Inflammatory macrophage (primary cell): ENCODE data around the gene SPATS1.
"Not testable (repeated sequence)": the region's sequence is repeated elsewhere in the genome, so short reads cannot be mapped to it uniquely, and the experiment has no call there.

Experiments used
- DNase-seq, 2 donors: peaks; one replicate each; pipeline ENCODE4 v3.0.0-alpha.2; 2020 to 2022

Gene SPATS1

DNA sequence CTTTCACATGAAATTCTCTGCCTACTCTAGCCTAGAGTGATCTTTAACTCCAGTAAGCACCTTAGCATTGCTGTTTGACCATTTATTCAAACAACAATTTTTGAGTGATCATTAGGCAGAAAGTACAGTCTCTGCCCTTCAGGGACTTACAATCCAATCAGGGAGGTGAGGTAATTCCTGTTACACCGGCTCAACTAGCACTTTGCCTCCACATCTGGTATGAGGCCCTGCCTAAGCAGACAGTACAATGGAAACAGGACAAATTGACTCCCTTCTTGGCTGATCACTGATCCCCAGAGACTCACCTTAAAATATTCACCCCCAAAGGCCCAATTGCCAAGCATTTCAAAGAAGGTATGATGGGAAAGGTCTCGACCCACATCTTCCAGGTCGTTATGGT, 30.7 kb upstream of the SPATS1 start:
- DNase-seq, result no peak

- DNase-seq, result peak; percentile 92 to 93
These were observed 29.3 kb upstream of the SPATS1 start, which contains the start of gene AARS2 for GRCh38 chr6:44312901-44313788. TSS of gene AARS2 (minus strand) at chr6:44313347. CDS start at chr6:44313323, 24 bp downstream.

DNA sequence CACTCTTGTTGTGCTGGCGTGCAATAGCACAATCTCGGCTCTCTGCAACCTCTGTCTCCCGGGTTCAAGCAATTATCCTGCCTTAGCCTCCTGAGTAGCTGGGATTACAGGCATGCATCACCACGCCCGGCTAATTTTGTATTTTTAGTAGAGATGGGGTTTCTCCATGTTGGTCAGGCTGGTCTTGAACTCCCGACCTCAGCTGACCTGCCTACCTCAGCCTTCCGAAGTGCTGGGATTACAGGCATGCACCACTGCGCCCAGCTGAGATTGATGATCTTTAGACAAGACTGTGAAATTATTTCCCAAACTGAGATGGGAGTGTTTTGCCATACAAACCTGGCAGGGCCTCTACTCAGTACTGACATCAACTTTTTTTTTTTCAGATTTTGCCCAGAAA, 27.8 kb upstream of the SPATS1 start:
- DNase-seq, result not testable (repeated sequence)

GRCh38 chr6:44315516-44315915, 26.9 kb upstream of the SPATS1 start:
- peak; percentile 52 to 69 for DNase-seq

- DNase-seq, result no peak
These were observed 26.5 kb upstream of the SPATS1 start for GRCh38 chr6:44315951-44316350.

GRCh38 chr6:44316481-44316880, 26.0 kb upstream of the SPATS1 start:
- peak; percentile 38 to 79 for DNase-seq

GRCh38 chr6:44317136-44317631, 25.3 kb upstream of the SPATS1 start:
- DNase-seq, result not testable (repeated sequence)

DNA sequence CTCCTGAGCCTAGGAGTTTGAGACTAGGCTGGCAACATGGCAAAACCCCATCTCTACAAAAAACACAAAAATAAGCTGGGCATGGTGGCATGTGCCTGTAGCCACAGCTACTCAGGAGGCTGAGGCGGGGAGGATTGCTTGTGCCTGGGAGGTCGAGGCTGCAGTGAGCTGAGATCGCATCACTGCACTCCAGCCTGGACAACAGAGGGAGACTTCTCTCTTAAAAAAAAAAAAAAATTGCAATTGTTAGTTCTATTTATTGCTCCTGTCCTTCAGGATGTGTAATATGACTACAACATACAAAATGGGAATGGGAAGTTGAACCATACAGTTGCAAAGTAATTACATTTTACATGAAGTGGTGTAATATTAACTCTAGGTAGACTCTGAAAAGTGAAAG, 21.2 kb upstream of the SPATS1 start:
- peak in 1 of 2 donors; percentile 24 for DNase-seq

GRCh38 chr6:44327096-44327495, 15.4 kb upstream of the SPATS1 start:
- DNase-seq, result no peak

- no peak for DNase-seq
These were observed 14.7 kb upstream of the SPATS1 start for GRCh38 chr6:44327760-44328159.

DNA sequence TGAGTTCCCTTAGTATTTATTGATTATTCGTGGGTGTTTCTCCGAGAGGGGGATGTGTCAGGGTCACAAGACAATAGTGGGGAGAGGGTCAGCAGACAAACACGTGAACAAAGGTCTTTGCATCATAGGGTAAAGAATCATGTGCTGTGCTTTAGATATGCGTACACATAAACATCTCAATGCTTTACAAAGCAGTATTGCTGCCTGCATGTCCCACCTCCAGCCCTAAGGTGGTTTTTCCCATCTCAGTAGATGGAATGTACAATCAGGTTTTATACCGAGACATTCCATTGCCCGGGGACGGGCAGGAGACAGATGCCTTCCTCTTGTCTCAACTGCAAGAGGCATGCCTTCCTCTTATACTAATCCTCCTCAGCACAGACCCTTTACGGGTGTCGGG, 14.2 kb upstream of the SPATS1 start:
- DNase-seq, result not testable (repeated sequence)

GRCh38 chr6:44329858-44330257, 12.6 kb upstream of the SPATS1 start:
- DNase-seq, result no peak

DNA sequence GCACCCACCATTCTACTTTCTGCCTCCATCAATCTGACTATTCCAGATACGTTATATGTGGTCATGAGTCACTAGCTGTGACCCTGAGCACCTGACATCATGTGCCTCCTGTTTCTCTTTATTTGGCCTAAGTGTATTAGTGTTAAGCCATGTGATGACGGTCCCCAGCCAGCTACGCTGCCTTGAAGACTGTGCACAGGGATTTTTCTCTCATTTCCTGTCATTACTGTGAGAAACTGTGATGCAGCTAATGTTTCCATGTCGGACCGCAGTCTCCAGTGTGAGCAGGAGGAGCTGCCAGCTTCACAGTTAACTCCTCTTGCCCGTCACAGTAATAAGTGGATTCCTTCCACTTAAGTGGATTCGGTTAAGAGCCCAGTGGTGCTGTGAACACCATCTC, 9.9 kb upstream of the SPATS1 start:
- peak in 1 of 2 donors; percentile 27 for DNase-seq

DNA sequence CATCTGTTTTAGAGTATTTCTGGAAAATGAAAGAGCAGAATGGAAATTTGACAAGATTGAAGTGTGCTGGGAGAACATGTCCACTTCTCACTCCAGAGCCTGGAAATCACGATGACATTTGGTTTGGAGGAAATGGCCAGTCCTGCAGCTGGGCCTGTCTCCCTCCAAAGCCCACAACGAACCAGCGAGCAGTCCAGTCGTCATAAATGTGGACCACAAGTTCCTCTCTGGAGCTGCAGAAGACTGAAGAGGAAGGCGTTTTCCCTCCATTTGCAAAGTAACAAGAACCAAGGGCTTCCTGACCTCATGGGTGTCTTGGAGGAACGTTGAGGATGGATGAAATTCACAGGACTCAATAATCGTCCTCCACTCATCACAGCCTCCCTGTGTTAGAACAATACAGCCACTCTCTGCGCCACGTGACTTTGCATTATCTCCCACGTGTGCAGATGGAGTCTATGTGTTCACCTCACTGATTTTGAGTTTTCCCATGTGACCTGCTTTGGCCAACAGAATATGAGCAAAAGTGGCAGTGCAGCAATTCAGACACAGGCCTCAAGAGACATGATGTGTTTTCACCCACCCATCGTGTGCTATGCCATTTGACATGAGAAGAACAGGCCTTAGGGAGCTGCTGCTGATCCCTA, 9.1 kb upstream of the SPATS1 start:
- DNase-seq, result peak; percentile 51 to 76

- peak; percentile 77 to 78 for DNase-seq
These were observed 8.5 kb upstream of the SPATS1 start for GRCh38 chr6:44333942-44334341.

GRCh38 chr6:44335631-44336030, 6.8 kb upstream of the SPATS1 start:
- DNase-seq, result no peak

DNA sequence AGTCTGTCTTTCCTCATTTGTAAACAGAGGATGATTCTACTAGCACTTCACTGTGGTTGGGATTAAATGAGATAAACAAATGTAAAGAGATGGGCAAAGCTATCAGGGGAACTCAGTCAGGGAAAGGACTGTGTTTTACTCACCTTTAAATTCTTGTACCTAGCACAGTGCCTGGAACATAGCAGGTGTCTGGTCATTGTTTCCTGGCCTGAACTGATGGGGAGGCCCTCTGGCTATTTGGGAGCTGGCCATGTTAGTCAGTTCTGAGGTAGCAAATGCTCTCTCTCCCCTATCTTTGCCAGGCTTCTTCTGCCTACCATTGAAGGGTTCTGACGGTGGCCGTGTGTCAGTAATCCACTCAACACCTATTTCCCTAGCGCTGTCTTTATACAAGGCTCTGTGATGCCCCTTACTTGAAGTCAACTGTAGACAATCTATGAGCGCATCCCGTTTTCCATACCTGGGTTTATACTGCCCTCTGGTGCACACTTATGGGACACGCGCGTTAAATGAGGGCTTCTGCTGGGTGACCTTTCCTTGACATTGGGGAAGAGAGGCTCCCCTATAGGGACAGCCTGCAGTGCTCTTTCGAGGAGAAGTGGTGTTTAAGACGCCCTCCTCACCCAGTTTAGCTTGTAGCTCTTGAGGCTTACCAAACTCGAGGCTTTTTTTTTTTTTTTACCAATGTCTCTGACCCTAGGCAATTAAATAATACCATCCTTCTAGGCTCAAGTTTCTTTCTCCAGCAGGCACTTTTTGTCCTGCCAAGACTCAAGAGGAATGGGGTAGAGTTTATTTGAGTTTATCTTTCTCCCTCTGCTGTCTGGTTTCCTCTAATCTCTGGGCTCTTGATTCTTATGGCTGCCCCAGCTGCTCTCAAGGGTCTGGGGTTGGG, 4.0 kb upstream of the SPATS1 start:
- peak; percentile 79 to 82 for DNase-seq

DNA sequence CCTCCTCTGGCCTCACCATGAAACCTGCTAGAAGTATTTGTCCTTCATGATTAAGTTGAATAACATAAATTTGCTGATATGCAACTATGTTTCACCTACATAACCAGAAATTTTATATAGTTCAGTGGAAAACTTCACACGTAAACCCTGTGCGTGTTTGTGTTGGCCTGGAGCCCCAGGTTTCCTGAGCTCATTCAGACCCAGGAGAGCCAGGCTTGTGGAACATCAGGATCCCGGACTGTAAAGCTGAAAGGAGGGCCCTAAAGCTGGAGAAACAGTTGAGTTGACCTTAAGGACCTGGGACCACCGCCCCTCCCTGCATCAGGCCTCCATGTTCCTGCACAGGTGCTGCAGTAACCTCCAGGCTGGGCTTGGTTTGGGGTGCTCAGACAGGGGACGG, 3.1 kb upstream of the SPATS1 start:
- no peak for DNase-seq

- DNase-seq, result peak in 1 of 2 donors; percentile 31
These were observed 2.5 kb upstream of the SPATS1 start for GRCh38 chr6:44339763-44340625.

DNA sequence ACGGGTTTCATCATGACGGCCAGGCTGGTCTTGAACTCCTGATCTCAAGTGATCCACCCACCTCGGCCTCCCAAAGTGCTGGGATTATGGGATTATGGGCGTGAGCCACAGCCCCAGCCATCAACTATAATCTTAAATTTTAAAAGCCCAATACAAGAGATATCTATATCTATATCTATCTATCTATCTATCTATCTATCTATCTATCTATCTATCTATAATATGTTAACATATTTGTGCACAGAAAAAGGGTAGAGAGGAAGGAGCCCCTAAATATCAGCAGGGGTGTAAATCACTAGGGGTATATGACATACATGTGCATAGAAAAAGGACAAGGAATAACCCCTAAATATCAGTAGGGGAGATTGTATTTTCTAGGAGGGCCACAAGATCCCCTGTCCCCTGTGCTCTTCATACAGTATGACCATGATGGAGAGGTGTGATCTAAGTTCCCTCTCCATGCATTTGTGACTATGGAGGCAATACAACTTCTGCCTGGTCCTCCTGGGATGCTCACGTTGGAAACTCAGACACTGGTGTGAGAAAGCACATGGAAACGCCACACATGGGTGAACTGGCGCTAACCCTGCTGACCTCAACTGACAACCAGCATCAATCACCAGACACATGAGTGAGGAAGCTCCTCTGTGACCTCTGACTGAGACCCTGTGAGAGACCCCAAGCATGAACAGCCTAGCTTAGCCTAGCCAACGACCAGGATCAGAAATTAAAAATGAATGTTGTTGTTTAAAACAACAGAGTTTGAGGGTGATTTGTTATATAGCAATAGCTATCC, 1.2 kb upstream of the SPATS1 start:
- DNase-seq, result no peak

DNA sequence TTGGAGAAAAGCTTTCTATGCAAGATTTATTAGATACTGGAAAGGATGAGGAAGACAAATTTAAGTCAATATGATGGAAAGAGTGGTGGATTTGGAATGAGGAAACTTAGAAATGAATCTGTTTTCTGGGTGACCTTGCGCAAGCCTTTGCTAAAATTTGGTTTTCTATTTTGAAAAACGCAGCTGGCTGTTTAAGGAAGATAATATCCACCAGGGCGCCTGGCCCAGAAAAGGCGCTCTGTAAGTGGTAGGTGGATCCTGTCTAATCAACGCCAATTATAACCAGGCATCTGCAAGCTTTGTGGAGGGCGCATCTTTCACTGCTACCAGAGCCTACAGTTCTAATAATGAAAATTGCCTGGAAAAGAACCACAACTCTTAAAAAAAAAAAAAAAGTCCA, 398 bp upstream of the SPATS1 start:
- DNase-seq, result peak; percentile 24 to 48
